SK-N-SH (cell line): Measurements from ENCODE around the gene CLEC18A.
"Not testable (repeated sequence)": the region's sequence is repeated elsewhere in the genome, so short reads cannot be mapped to it uniquely, and the experiment has no call there.

Experiments used
- ELF1 ChIP-seq: IDR thresholded peaks from 2 replicates; pipeline ENCODE4 v1.4.0; 2012
- EP300 ChIP-seq, 2 experiments: IDR thresholded peaks; 2 replicates each; pipeline versions ENCODE4 v1.4.0 to v1.6.1; 2012; ENCODE audit warnings: borderline replicate concordance in 1 of 2, low read depth in 1 of 2, low read length in 1 of 2
- FOSL2 ChIP-seq: IDR thresholded peaks from 2 replicates; pipeline ENCODE4 v1.4.0; 2012; ENCODE audit warnings: low read depth, mild to moderate bottlenecking, moderate library complexity, borderline replicate concordance
- POLR2AphosphoS5 ChIP-seq: IDR thresholded peaks from 2 replicates; pipeline ENCODE4 v1.6.1; 2012; ENCODE audit warnings: low read depth, low read length
- SMC3 ChIP-seq: IDR thresholded peaks from 2 replicates; pipeline ENCODE4 v1.6.1; 2012; ENCODE audit warnings: low read depth, low read length, improper control_type of control experiment
- TAF1 ChIP-seq: IDR thresholded peaks from 2 replicates; pipeline ENCODE4 v1.6.1; 2012; ENCODE audit warnings: low read depth, mild to moderate bottlenecking, low read length, moderate library complexity, borderline replicate concordance
- TEAD4 ChIP-seq: IDR thresholded peaks from 2 replicates; pipeline ENCODE4 v1.4.0; 2012; ENCODE audit warnings: mild to moderate bottlenecking, borderline replicate concordance; ENCODE audit not compliant: insufficient read depth
- TF ChIP-seq, protein P1 (sequence below): fragments of 200-600 bp; sonication (generic); IDR thresholded peaks from 2 replicates; pipeline ENCODE4 v1.6.1; 2017; ENCODE audit warnings: antibody characterized with exemption, mild to moderate bottlenecking, moderate library complexity

DNA sequence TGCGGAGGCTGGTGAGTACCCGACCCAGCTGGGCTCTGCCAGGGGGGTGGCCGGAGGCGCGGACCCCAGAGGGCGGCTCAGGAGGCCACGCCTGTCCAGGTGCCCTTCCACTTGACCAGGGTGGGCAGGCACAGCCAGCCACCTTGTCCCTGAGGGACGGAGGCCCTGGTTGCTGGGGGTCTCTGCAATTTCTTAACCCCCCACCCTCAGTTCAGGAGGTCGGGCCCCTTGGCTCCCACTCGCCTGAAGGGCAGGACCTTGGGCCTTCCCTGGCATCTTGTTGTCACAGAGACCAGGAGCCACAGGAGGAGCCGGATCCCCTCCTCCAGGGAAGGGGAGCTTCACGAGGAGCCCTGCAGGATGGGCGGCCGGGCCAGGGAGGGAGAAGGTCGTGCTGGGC is 982 bp downstream of the CLEC18A start:
- not testable (repeated sequence) for TF ChIP-seq TAF1; ELF1; POLR2AphosphoS5; TEAD4; EP300 (IDR thresholded peaks at IDR 0.05; ENCODE audit: borderline replicate concordance in 1 of 2, low read depth in 1 of 2, low read length in 1 of 2); FOSL2; SMC3
- TF ChIP-seq, protein P1, sequence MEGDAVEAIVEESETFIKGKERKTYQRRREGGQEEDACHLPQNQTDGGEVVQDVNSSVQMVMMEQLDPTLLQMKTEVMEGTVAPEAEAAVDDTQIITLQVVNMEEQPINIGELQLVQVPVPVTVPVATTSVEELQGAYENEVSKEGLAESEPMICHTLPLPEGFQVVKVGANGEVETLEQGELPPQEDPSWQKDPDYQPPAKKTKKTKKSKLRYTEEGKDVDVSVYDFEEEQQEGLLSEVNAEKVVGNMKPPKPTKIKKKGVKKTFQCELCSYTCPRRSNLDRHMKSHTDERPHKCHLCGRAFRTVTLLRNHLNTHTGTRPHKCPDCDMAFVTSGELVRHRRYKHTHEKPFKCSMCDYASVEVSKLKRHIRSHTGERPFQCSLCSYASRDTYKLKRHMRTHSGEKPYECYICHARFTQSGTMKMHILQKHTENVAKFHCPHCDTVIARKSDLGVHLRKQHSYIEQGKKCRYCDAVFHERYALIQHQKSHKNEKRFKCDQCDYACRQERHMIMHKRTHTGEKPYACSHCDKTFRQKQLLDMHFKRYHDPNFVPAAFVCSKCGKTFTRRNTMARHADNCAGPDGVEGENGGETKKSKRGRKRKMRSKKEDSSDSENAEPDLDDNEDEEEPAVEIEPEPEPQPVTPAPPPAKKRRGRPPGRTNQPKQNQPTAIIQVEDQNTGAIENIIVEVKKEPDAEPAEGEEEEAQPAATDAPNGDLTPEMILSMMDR: not testable (repeated sequence)
